ENCODE data around the gene MAP7D2. TPM values are rescaled to one million over a fixed set of nuclear protein-coding genes. Genes with fewer than 3 reads are reported as not detected.
A peak's percentile ranks its signal among the peaks of the same experiment; 100 is the strongest.

MAP7D2 gene
- total RNA-seq, 1 experiment from 2014 or later: 4.0 TPM

- intact Hi-C loops (cut with micrococcal nuclease; ENCODE audit: unreplicated experiment): no loop called here
- BruUV-seq (replicated peaks): no TSS peak
- no peak overlapping the region for H3K27ac Mint-ChIP-seq (ENCODE audit: unreplicated experiment)
- TF ChIP-seq, protein P1, sequence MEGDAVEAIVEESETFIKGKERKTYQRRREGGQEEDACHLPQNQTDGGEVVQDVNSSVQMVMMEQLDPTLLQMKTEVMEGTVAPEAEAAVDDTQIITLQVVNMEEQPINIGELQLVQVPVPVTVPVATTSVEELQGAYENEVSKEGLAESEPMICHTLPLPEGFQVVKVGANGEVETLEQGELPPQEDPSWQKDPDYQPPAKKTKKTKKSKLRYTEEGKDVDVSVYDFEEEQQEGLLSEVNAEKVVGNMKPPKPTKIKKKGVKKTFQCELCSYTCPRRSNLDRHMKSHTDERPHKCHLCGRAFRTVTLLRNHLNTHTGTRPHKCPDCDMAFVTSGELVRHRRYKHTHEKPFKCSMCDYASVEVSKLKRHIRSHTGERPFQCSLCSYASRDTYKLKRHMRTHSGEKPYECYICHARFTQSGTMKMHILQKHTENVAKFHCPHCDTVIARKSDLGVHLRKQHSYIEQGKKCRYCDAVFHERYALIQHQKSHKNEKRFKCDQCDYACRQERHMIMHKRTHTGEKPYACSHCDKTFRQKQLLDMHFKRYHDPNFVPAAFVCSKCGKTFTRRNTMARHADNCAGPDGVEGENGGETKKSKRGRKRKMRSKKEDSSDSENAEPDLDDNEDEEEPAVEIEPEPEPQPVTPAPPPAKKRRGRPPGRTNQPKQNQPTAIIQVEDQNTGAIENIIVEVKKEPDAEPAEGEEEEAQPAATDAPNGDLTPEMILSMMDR (IDR thresholded peaks at IDR 0.05; ENCODE audit: unreplicated experiment): no peak
- no peaks in the 10 kb centered on the region for H3K9me3 Mint-ChIP-seq (ENCODE audit: low read depth, unreplicated experiment)
- peaks cover 16% of the 10 kb centered on the region for H3K36me3 Mint-ChIP-seq (ENCODE audit: insufficient read depth, unreplicated experiment)
- H3K27me3 Mint-ChIP-seq (ENCODE audit: unreplicated experiment): no peaks in the 10 kb centered on the region
- peak; percentile 53 for DNase-seq
- peaks cover 65% of the 10 kb centered on the region for H3K4me1 Mint-ChIP-seq (ENCODE audit: low read depth, unreplicated experiment)
- no peak overlapping the region for H3K4me3 Mint-ChIP-seq (ENCODE audit: low read depth, unreplicated experiment)
- CTCF ChIA-PET: interaction anchor here (0.9 to 1.8 kb wide), 2 partner anchors 11 to 152 kb away, joined by 3 to 4 read pairs; no protein-coding TSS in a partner anchor
These were observed 60.0 kb downstream of the MAP7D2 start for GRCh38 chrX:20056704-20057103.

GRCh38 chrX:20053537-20053936 is 63.2 kb downstream of the MAP7D2 start:
- BruUV-seq (replicated peaks): no TSS peak
- CTCF ChIA-PET: no interaction called here
- Mint-ChIP-seq H3K36me3 (ENCODE audit: insufficient read depth, unreplicated experiment) (peaks cover 16% of the 10 kb centered on the region), H3K27ac (ENCODE audit: unreplicated experiment) (no peak overlapping the region), H3K4me3 (ENCODE audit: low read depth, unreplicated experiment) (no peak overlapping the region), H3K4me1 (ENCODE audit: low read depth, unreplicated experiment) (peaks cover 36% of the 10 kb centered on the region), H3K9me3 (ENCODE audit: low read depth, unreplicated experiment) (no peaks in the 10 kb centered on the region), H3K27me3 (ENCODE audit: unreplicated experiment) (no peaks in the 10 kb centered on the region)
- intact Hi-C loops (cut with micrococcal nuclease; ENCODE audit: unreplicated experiment): no loop called here
- no peak for DNase-seq
- TF ChIP-seq, protein P1 (IDR thresholded peaks at IDR 0.05; ENCODE audit: unreplicated experiment): no peak

DNA sequence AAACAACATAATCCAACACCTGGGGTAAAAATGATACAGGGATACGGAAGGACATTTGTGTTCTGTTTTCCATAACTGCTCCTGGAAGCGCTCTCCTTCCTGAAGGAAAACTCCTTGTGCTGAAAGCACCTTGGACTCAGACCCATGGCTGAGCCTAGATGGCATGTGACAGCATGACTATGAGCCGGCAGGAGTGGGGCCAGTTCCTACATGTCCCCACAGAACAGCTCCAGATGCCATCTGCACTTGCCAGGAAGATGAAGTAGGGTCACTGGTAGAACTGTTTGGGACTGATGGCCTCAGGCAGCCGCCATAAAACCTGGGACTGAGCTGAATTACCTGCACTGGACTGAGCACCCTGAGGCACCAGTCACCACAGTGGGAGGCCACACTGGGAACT is 69.8 kb downstream of the MAP7D2 start:
- TF ChIP-seq, protein P1 (IDR thresholded peaks at IDR 0.05; ENCODE audit: unreplicated experiment): no peak
- no peaks in the 10 kb centered on the region for H3K9me3 Mint-ChIP-seq (ENCODE audit: low read depth, unreplicated experiment)
- no peak for DNase-seq
- no TSS peak for BruUV-seq (replicated peaks)
- no peak overlapping the region for H3K27ac Mint-ChIP-seq (ENCODE audit: unreplicated experiment)
- no peak overlapping the region for H3K4me3 Mint-ChIP-seq (ENCODE audit: low read depth, unreplicated experiment)
- intact Hi-C loops (cut with micrococcal nuclease; ENCODE audit: unreplicated experiment): no loop called here
- no peaks in the 10 kb centered on the region for H3K4me1 Mint-ChIP-seq (ENCODE audit: low read depth, unreplicated experiment)
- CTCF ChIA-PET: no interaction called here
- no peaks in the 10 kb centered on the region for H3K36me3 Mint-ChIP-seq (ENCODE audit: insufficient read depth, unreplicated experiment)
- H3K27me3 Mint-ChIP-seq (ENCODE audit: unreplicated experiment): no peaks in the 10 kb centered on the region

- BruUV-seq (replicated peaks): no TSS peak
- Mint-ChIP-seq H3K9me3 (ENCODE audit: low read depth, unreplicated experiment) (no peaks in the 10 kb centered on the region), H3K4me3 (ENCODE audit: low read depth, unreplicated experiment) (no peak overlapping the region), H3K27ac (ENCODE audit: unreplicated experiment) (no peak overlapping the region), H3K36me3 (ENCODE audit: insufficient read depth, unreplicated experiment) (no peaks in the 10 kb centered on the region), H3K27me3 (ENCODE audit: unreplicated experiment) (no peaks in the 10 kb centered on the region), H3K4me1 (ENCODE audit: low read depth, unreplicated experiment) (no peaks in the 10 kb centered on the region)
- no peak for DNase-seq
- intact Hi-C loops (cut with micrococcal nuclease; ENCODE audit: unreplicated experiment): no loop called here
- TF ChIP-seq, protein P1 (IDR thresholded peaks at IDR 0.05; ENCODE audit: unreplicated experiment): no peak
- CTCF ChIA-PET: interaction anchor here (0.6 kb wide), 1 partner anchor 131 kb away, joined by 3 read pairs; no protein-coding TSS in a partner anchor
These were observed 70.5 kb downstream of the MAP7D2 start for GRCh38 chrX:20046223-20046622.

Data from Calu3 (cell line).